Hematopoietic multipotent progenitor cell treated with erythropoietin and hydrocortisone succinate and interleukin-3 and kit ligand, for 8 days (in vitro differentiated cells): Measurements from ENCODE around the gene BMPER.
A peak's percentile ranks its signal among the peaks of the same experiment; 100 is the strongest.

Experiments
- DNase-seq: peaks from one replicate; pipeline ENCODE4 v3.0.0-alpha.2; 2015

The BMPER gene

GRCh38 chr7:33905389-33906032, at the start of gene BMPER:
TSS of gene BMPER (plus strand) at chr7:33905539. CDS start at chr7:33905614, 75 bp downstream.
- no peak for DNase-seq

DNA sequence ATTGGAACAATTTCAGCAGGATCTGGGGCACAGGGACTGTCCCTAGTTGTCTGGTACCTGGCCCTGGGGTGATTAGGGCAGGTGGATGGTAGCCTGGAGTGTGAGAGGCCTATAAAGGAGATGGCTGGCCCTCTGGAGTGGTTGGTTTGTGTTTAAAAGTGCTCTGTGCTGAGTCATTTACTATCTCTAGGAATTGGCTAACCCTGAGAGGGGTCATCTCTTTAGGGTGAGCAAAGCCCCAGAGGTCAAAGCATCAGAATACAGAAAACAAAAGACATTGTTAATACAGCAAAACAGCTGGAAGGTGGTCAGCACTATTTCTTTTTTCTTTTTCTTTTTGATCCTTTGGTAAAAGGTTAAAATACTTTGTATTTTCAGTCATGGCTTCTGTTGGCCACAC, 43.4 kb upstream of the BMPER start:
- no peak for DNase-seq

- DNase-seq, result no peak
Measured at GRCh38 chr7:33862946-33863814, 42.2 kb upstream of the BMPER start.

DNA sequence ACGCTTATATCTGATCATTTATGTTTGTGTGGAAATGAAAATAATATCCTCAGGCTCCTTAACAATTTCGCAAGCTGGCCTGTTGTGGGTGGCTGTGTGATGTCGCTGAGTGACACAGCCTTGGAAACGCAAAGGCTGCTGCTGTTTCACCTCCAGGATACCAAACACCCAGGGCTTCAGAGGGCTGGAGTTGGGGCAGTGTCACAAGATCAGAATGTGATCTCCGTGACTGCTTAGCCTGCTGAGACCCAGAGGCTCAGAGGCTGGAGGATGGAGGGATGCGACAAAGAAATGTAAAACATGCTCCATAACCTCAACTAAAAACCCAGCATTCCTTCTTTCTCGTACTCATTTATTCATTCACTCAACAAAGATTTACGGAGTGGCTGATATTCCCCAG, 37.2 kb upstream of the BMPER start:
- no peak for DNase-seq

DNA sequence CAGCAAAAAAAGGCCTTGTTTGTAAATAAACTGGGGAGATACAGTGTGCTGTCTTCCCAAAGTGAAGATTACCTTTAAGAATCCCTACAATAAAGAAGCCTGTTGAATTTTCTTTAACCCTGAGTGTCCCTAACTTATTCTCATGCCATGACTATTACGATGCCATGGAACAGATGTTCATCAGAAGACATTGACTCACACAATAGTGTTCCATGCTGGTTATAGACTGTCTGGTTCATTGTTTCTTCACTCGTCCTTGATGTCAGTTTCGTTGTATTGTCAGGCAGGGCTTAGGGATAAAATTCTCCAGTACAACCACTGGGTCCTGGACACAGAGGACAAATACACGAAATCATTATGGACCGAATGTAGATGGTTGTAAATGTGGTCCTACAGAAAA, 36.2 kb upstream of the BMPER start:
- DNase-seq, result no peak

DNA sequence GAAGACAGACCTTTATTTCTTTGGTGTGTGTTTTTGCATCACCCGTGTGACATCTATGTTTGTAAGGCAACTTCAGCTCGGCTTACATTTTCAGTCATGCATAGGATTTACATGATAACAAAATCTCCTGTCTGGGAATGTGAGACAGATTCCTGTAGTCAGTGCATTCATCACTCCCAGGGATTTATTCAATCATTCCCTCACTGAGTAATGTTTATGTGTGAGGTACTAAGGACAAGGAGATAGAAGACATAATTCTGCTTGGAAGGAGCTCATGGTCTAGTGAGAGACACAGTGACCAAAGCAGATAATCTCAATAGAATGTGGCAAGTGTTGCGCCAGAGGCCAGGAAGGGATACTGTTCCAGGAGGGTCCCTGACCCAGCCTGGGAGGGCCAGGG, 35.2 kb upstream of the BMPER start:
- DNase-seq, result no peak

DNA sequence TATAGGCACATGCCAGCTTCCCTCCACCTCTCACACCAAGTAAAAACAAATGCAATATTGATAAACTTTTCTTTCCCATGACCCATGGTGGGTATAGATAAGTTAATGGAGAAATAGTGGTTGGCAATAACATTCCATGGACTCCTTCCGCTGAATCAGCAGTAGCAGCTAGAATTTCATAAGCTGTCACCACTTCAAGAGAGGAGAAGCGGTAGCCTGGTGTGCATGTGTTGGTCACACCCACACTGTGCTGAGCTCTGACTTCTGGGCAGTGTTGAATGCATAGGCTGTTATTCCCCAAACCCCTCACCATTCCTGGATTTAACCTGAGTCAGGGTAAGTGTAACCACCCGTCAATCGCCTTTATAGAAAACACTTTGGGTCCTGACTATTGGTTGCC, 32.5 kb upstream of the BMPER start:
- DNase-seq, result no peak

- DNase-seq, result no peak
Measured at GRCh38 chr7:33873518-33873917, 31.8 kb upstream of the BMPER start.

GRCh38 chr7:33873981-33874750, 31.2 kb upstream of the BMPER start:
- no peak for DNase-seq

DNA sequence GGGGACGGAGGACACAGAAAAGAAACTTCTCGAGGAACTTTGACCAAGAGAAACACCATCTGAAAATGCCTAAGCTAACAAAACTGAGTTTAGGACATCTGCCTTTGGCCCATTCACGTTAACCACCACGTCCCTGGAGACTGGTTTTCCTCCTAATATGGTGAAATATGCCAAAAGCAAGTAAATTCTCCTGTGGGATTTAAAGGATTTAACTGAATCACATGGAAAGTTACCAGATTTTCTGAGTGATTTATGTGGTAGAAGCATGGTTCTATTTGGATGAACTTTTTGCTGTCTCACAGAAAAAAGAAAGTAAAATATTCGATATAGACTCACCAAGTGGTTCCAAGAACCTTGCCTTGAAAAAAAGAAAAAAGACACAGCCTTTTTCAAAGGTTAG, 30.4 kb upstream of the BMPER start:
- no peak for DNase-seq

- DNase-seq, result no peak
Measured at GRCh38 chr7:33876596-33877274, 28.6 kb upstream of the BMPER start.

DNA sequence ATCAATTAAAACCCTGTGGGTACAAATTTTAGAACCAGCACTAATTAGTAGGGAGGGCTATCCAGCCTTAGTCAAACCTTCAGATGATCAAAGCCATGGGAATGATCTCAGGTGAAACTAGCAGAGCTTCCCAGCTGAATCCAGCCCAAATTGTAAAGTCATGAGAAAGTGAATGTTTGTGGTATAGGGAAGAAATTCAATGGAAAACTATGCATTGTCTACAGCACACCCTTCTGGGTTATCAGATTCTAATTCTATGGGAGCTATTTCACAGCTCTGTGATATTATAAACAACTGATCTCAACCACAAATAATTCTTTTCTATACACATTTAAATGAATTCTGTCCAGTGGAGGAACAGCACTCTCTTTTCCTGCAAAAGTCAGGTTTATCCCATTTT, 24.6 kb upstream of the BMPER start:
- no peak for DNase-seq

- no peak for DNase-seq
Measured at GRCh38 chr7:33881316-33881715, 24.0 kb upstream of the BMPER start.

DNA sequence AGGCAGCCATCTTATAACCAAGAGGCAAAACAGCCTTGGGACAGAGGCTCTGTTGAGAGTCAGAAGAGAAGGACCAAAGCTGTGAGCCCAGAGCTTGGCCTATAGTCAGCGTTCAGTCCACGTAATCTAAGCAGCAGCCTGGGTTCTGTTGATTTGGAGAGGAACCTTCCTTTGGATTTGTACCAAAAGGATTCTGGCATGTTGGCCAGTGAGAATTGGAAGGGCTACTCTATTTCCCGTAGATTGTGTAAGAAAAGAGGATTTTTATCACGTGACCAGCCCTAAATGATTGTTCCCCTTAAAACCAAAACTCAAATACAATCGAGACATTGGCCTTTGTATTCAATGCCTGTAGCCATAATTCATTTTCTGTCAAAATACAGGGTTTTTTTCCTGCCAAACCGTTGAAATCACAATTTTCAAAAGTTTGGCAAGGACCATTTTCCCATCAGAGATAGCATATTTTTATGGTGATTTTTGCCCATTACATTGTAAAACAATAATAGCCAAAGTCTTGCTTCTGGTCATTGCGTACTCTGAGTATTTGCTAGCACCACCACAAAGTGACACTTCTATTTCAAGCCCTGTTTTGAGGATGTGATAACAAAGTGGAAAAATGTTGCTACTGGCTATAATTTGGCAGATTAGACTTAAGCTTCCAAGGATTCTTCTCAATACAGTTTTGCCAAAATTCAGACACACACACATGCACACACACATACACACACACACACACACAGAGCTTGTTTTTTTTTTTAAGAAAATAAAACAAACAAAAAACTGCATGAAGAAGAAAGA, 23.1 kb upstream of the BMPER start:
- DNase-seq, result no peak

- DNase-seq, result peak; percentile 63
Measured at GRCh38 chr7:33882950-33883670, 22.2 kb upstream of the BMPER start.

GRCh38 chr7:33883671-33883965, 21.7 kb upstream of the BMPER start:
- DNase-seq, result no peak

- no peak for DNase-seq
Measured at GRCh38 chr7:33885290-33886148, 19.8 kb upstream of the BMPER start.

GRCh38 chr7:33886149-33886623, 19.2 kb upstream of the BMPER start:
- peak; percentile 7 for DNase-seq

GRCh38 chr7:33887266-33887975, 17.9 kb upstream of the BMPER start:
- DNase-seq, result no peak

- no peak for DNase-seq
Measured at GRCh38 chr7:33888166-33888565, 17.2 kb upstream of the BMPER start.
